GM20431 (cell line): ENCODE results near the gene CRY2.
"Not testable (repeated sequence)": the region's sequence is repeated elsewhere in the genome, so short reads cannot be mapped to it uniquely, and the experiment has no call there.

Experiments
- in situ Hi-C: fragments of 300-500 bp; cut with MseI, MboI; formaldehyde crosslinking; loops from one replicate; pipeline ENCODE4 v1.15.0; 2020; ENCODE audit warnings: low sequenced_read_pairs; ENCODE audit not compliant: unreplicated experiment

The CRY2 gene

GRCh38 chr11:45846974-45847910 is at the start of gene CRY2:
TSS of gene CRY2 (plus strand) at chr11:45847475. CDS start at chr11:45847491, 16 bp downstream.
- in situ Hi-C loops: no loop called here

- in situ Hi-C loops: no loop called here
Measured at GRCh38 chr11:45798793-45799441, 48.4 kb upstream of the CRY2 start.

GRCh38 chr11:45799562-45799961 is 47.7 kb upstream of the CRY2 start:
- in situ Hi-C loops: no loop called here

- in situ Hi-C loops: no loop called here
Measured at GRCh38 chr11:45800261-45800660, 47.0 kb upstream of the CRY2 start.

GRCh38 chr11:45801723-45802315 is 45.5 kb upstream of the CRY2 start:
- in situ Hi-C loops: no loop called here

- in situ Hi-C loops: no loop called here
Measured at GRCh38 chr11:45802531-45803317, 44.6 kb upstream of the CRY2 start.

- in situ Hi-C loops: no loop called here
Measured at GRCh38 chr11:45803971-45804760, 43.1 kb upstream of the CRY2 start.

GRCh38 chr11:45804761-45805304 is 42.4 kb upstream of the CRY2 start, which contains the start of gene SLC35C1:
TSS of gene SLC35C1 (plus strand) at chr11:45805149. CDS start at chr11:45805802, 653 bp downstream.
- in situ Hi-C loops: no loop called here

- in situ Hi-C loops: no loop called here
Measured at GRCh38 chr11:45805305-45806071, 41.8 kb upstream of the CRY2 start.

- in situ Hi-C loops: no loop called here
Measured at GRCh38 chr11:45806072-45806933, 41.0 kb upstream of the CRY2 start.

- in situ Hi-C loops: no loop called here
Measured at GRCh38 chr11:45806937-45807791, 40.1 kb upstream of the CRY2 start.

GRCh38 chr11:45807792-45808238 is 39.5 kb upstream of the CRY2 start:
- in situ Hi-C loops: no loop called here

- in situ Hi-C loops: not testable (repeated sequence)
Measured at GRCh38 chr11:45808427-45808826, 38.8 kb upstream of the CRY2 start.

GRCh38 chr11:45809456-45810395 is 37.5 kb upstream of the CRY2 start:
- in situ Hi-C loops: no loop called here

GRCh38 chr11:45810431-45811108 is 36.7 kb upstream of the CRY2 start:
- in situ Hi-C loops: no loop called here
